Uterus (tissue), 2 donors: ENCODE data around the gene GANC.

ENCODE experiments used
- POLR2A ChIP-seq, 2 donors: fragments of 450-650 bp; IDR thresholded peaks; one replicate each; pipeline ENCODE4 v1.6.1; 2016; ENCODE audit warnings: antibody characterized with exemption in 2 of 2, mild to moderate bottlenecking in 1 of 2, moderate library complexity in 1 of 2
- TF ChIP-seq, protein P1 (sequence below), 4 experiments: fragments of 200-600 bp in 2 of 4; fragments of 450-650 bp in 2 of 4; sonication (generic) in 2 of 4; IDR thresholded peaks; one replicate each; pipeline ENCODE4 v1.5.1; 2016 to 2019; ENCODE audit warnings: antibody characterized with exemption in 4 of 4, mild to moderate bottlenecking in 2 of 4, moderate library complexity in 1 of 4

DNA sequence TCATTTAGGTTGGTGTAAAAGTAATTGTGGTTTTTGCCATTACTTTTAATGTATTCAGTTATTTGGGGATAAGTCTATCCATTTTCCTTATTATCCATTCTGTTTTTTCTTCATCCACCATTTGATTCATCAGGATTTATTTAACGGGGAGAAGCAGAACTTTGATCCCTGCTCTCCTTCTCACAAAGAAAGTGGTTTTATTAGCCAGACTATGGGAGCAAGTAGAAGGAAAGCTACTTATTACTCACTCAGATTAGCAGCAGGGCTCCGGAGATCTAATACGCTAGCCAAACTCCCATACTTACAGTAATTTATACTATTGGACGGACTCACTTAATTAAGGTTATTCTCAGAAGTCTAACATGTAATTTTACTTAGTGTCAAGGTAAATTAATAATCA is 14.9 kb downstream of the GANC start:
- TF ChIP-seq, protein P1, sequence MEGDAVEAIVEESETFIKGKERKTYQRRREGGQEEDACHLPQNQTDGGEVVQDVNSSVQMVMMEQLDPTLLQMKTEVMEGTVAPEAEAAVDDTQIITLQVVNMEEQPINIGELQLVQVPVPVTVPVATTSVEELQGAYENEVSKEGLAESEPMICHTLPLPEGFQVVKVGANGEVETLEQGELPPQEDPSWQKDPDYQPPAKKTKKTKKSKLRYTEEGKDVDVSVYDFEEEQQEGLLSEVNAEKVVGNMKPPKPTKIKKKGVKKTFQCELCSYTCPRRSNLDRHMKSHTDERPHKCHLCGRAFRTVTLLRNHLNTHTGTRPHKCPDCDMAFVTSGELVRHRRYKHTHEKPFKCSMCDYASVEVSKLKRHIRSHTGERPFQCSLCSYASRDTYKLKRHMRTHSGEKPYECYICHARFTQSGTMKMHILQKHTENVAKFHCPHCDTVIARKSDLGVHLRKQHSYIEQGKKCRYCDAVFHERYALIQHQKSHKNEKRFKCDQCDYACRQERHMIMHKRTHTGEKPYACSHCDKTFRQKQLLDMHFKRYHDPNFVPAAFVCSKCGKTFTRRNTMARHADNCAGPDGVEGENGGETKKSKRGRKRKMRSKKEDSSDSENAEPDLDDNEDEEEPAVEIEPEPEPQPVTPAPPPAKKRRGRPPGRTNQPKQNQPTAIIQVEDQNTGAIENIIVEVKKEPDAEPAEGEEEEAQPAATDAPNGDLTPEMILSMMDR (IDR thresholded peaks at IDR 0.05): no peak
- TF ChIP-seq POLR2A (IDR thresholded peaks at IDR 0.05): no peak
